Measurements from ENCODE around the gene MUC5AC.

GRCh38 chr11:1122664-1123002 is 35.1 kb upstream of the MUC5AC start:
- TF ChIP-seq EZH2 (IDR thresholded peaks at IDR 0.05; ENCODE audit: low read length, unreplicated experiment) = no peak
- TF ChIP-seq, protein P1, sequence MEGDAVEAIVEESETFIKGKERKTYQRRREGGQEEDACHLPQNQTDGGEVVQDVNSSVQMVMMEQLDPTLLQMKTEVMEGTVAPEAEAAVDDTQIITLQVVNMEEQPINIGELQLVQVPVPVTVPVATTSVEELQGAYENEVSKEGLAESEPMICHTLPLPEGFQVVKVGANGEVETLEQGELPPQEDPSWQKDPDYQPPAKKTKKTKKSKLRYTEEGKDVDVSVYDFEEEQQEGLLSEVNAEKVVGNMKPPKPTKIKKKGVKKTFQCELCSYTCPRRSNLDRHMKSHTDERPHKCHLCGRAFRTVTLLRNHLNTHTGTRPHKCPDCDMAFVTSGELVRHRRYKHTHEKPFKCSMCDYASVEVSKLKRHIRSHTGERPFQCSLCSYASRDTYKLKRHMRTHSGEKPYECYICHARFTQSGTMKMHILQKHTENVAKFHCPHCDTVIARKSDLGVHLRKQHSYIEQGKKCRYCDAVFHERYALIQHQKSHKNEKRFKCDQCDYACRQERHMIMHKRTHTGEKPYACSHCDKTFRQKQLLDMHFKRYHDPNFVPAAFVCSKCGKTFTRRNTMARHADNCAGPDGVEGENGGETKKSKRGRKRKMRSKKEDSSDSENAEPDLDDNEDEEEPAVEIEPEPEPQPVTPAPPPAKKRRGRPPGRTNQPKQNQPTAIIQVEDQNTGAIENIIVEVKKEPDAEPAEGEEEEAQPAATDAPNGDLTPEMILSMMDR (conservative IDR thresholded peaks at IDR 0.05; ENCODE audit: low read depth, low read length) = no peak
